Measurements from ENCODE around the gene SPC24. TPM values are rescaled to one million over a fixed set of nuclear protein-coding genes. Genes with fewer than 3 reads are reported as not detected.

SPC24 gene
- total RNA-seq, 1 experiment from 2014 or later, result 33.9 TPM

DNA sequence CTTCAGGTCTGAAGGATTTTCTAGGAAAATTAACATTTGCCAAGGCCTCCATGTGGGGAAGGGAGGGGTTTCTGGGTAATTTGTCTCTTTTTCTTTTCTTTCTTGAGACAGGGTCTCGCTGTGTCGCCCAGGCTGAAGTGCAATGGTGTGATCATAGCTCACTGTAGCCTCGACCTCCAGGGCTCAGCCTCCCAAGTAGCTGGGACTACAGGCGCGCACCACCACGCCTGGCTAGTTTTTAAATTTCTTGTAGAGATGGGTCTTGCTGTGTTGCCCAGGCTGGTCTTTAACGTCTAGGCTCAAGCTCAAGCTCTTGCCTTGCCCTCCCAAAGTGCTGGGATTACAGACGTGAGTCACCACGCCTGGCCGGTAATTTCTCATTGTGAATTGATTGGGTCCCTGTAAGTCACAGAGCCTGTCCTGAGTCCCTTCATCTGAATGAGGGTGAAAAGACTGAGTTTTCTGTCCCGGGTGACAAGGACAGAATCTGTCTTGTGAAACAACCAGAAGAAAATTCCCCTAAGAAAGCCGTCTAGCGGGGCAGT, 10.0 kb upstream of the SPC24 start:
- Histone ChIP-seq H3K4me3 (replicated peaks in 1 of 2; ENCODE audit: low read depth in 1 of 2, low read length in 2 of 2) (no peak overlapping the region), H3K9ac (ENCODE audit: low read length) (no peak overlapping the region), H4K20me1 (ENCODE audit: insufficient read depth) (no peaks in the 10 kb centered on the region), H3K27me3 (ENCODE audit: insufficient read depth, low read length) (no peaks in the 10 kb centered on the region), H3K4me1 (ENCODE audit: control insufficient read depth in 1 of 2, insufficient read depth in 2 of 2, low read length in 2 of 2) (peaks cover 0 to 16% of the 10 kb centered on the region in 2 experiments; a peak in 1 of 4 replicates), H3K9me3 (ENCODE audit: control insufficient read depth in 1 of 2, insufficient read depth in 1 of 2, low read depth in 1 of 2, low read length in 2 of 2) (no peaks in the 10 kb centered on the region), H3K79me2 (ENCODE audit: insufficient read depth, low read length) (no peaks in the 10 kb centered on the region), H2AFZ (ENCODE audit: low read depth, low read length, poor library complexity, severe bottlenecking) (no peak overlapping the region), H3K9me2 (ENCODE audit: insufficient read depth) (no peaks in the 10 kb centered on the region), H3K36me3 (ENCODE audit: control insufficient read depth in 1 of 2, insufficient read depth in 2 of 2, low read length in 2 of 2) (peaks cover 0 to 3% of the 10 kb centered on the region in 2 experiments; a peak in 2 of 4 replicates), H3K4me2 (ENCODE audit: low read length) (no peak overlapping the region), H3K27ac (ENCODE audit: low read depth, low read length) (no peak overlapping the region)
- POLR2A ChIA-PET, result no interaction called here
- RAD21 ChIA-PET (ENCODE audit: low non-redundant PET in 1 of 2, low total read pairs in 2 of 2, uncharacterized antibody in 2 of 2, unreplicated experiment in 2 of 2), result no interaction called here
- BruUV-seq (replicated peaks), result no TSS peak
- CTCF ChIA-PET, result no interaction called here
- intact Hi-C loops (cut with micrococcal nuclease), result no loop called here
- ATAC-seq (no peak), DNase-seq (ENCODE audit: low read depth, low spot score) (no peak)
- TF ChIP-seq EZH2 (IDR thresholded peaks at IDR 0.05) (no peak), SP1 (IDR thresholded peaks at IDR 0.05; ENCODE audit: low read depth) (no peak)
- TF ChIP-seq, protein P1, sequence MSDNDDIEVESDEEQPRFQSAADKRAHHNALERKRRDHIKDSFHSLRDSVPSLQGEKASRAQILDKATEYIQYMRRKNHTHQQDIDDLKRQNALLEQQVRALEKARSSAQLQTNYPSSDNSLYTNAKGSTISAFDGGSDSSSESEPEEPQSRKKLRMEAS (IDR thresholded peaks at IDR 0.05), result no peak

- H4K20me1 ChIP-seq (ENCODE audit: insufficient read depth), result no peaks in the 10 kb centered on the region
- H3K27me3 ChIP-seq (ENCODE audit: insufficient read depth, low read length), result no peaks in the 10 kb centered on the region
- ChIA-PET CTCF (no interaction called here), POLR2A (no interaction called here), RAD21 (ENCODE audit: low non-redundant PET in 1 of 2, low total read pairs in 2 of 2, uncharacterized antibody in 2 of 2, unreplicated experiment in 2 of 2) (no interaction called here)
- no peak overlapping the region for H3K27ac ChIP-seq (ENCODE audit: low read depth, low read length)
- H3K4me3 ChIP-seq (replicated peaks in 1 of 2; ENCODE audit: low read depth in 1 of 2, low read length in 2 of 2), result no peak overlapping the region
- H3K9me3 ChIP-seq (ENCODE audit: control insufficient read depth in 1 of 2, insufficient read depth in 1 of 2, low read depth in 1 of 2, low read length in 2 of 2), result no peaks in the 10 kb centered on the region
- BruUV-seq (replicated peaks), result no TSS peak
- H3K4me1 ChIP-seq (ENCODE audit: control insufficient read depth in 1 of 2, insufficient read depth in 2 of 2, low read length in 2 of 2), result peaks cover 0 to 16% of the 10 kb centered on the region in 2 experiments; a peak in 2 of 4 replicates
- no peak overlapping the region for H3K9ac ChIP-seq (ENCODE audit: low read length)
- no peak overlapping the region for H3K4me2 ChIP-seq (ENCODE audit: low read length)
- DNase-seq (ENCODE audit: low read depth, low spot score) (no peak), ATAC-seq (no peak)
- intact Hi-C loops (cut with micrococcal nuclease), result no loop called here
- H3K36me3 ChIP-seq (ENCODE audit: control insufficient read depth in 1 of 2, insufficient read depth in 2 of 2, low read length in 2 of 2), result peaks cover 0 to 3% of the 10 kb centered on the region in 2 experiments; a peak in 2 of 4 replicates
- no peak overlapping the region for H2AFZ ChIP-seq (ENCODE audit: low read depth, low read length, poor library complexity, severe bottlenecking)
- no peaks in the 10 kb centered on the region for H3K9me2 ChIP-seq (ENCODE audit: insufficient read depth)
- no peaks in the 10 kb centered on the region for H3K79me2 ChIP-seq (ENCODE audit: insufficient read depth, low read length)
- TF ChIP-seq SIN3A (IDR thresholded peaks at IDR 0.05; ENCODE audit: low read depth), result no peak
- TF ChIP-seq YY1 (IDR thresholded peaks at IDR 0.05; ENCODE audit: extremely low read depth, insufficient replicate concordance, low read depth, low read length), result no peak
- TF ChIP-seq ZBTB33 (IDR thresholded peaks at IDR 0.05; ENCODE audit: extremely low read depth, insufficient replicate concordance, low read length), result no peak
- TF ChIP-seq EZH2 (IDR thresholded peaks at IDR 0.05), result no peak
- no peak for TF ChIP-seq ELF1 (IDR thresholded peaks at IDR 0.05; ENCODE audit: borderline replicate concordance, low read depth)
- TF ChIP-seq, protein P2, sequence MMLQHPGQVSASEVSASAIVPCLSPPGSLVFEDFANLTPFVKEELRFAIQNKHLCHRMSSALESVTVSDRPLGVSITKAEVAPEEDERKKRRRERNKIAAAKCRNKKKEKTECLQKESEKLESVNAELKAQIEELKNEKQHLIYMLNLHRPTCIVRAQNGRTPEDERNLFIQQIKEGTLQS (IDR thresholded peaks at IDR 0.05), result no peak
- no peak for TF ChIP-seq TCF7L2 (IDR thresholded peaks at IDR 0.05; ENCODE audit: borderline replicate concordance, extremely low read depth, insufficient read depth, insufficient read length)
- no peak for TF ChIP-seq CEBPB (IDR thresholded peaks at IDR 0.05; ENCODE audit: low read depth)
- TF ChIP-seq CBX3 (IDR thresholded peaks at IDR 0.05; ENCODE audit: low read depth), result no peak
- no peak for TF ChIP-seq ZFX (IDR thresholded peaks at IDR 0.05)
- no peak for TF ChIP-seq EZH2phosphoT487 (IDR thresholded peaks at IDR 0.05; ENCODE audit: borderline replicate concordance)
- TF ChIP-seq POLR2A (IDR thresholded peaks at IDR 0.05; ENCODE audit: borderline replicate concordance, extremely low read depth, insufficient read depth, insufficient read length), result no peak
- TF ChIP-seq, protein P1 (IDR thresholded peaks at IDR 0.05), result no peak
- no peak for TF ChIP-seq POLR2AphosphoS5 (IDR thresholded peaks at IDR 0.05; ENCODE audit: low read depth, low read length)
- TF ChIP-seq SRF (IDR thresholded peaks at IDR 0.05; ENCODE audit: low read depth), result no peak
Observed at GRCh38 chr19:11164879-11165406, 9.4 kb upstream of the SPC24 start.

Measured in HCT116 (cell line).